Inferior parietal cortex (tissue), 1 donor: ENCODE measurements around the gene ZNF74.
A peak's percentile ranks its signal among the peaks of the same experiment; 100 is the strongest.
"Not testable (repeated sequence)": the region's sequence is repeated elsewhere in the genome, so short reads cannot be mapped to it uniquely, and the experiment has no call there.

ENCODE experiments used
- DNase-seq: peaks from one replicate; pipeline ENCODE4 v3.0.0-alpha.2; 2016; ENCODE audit errors: extremely low spot score

ZNF74 gene

DNA sequence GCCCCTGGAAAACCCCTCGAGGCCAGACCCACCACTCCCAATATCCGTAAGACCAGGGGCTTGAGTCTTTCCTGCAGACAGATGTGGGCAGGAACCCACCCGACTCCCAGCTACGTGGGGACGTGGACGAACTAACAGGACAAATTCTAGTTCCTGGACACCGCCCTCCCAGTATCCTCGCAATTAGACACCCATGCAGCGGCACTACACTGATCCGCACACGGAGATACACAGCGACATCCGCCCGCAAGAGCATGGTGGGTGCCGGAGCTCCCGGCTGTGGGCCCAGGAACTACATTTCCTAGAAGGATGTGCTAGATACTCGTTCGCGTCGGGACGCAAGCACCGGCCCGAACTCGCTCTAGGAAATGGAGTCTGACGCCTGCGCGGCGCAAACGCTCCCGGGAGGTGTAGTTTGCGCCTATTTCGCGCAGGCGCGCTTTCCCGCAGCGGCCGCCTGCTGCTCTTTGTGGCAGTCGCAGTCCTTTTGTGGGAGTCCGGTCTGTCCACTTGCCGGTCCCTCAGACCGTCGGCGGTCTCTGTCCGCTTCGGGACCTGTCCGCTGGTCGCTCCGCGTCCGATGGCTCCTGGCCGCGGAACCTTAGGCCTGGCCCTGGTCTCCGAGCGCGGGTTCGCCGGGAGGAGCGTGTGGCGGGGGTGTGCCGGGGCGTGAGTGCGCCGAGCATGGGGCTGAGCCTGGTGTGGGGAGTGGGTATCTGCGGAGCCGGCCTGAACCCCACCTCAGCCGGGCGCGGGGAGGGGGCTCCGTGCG lies at the start of gene ZNF74:
Gene ZNF74 (plus strand): TSS at position 447 of the 772 bp plus-strand sequence. CDS start 478 bp downstream, outside the sequence.
- DNase-seq, result peak; percentile 98

DNA sequence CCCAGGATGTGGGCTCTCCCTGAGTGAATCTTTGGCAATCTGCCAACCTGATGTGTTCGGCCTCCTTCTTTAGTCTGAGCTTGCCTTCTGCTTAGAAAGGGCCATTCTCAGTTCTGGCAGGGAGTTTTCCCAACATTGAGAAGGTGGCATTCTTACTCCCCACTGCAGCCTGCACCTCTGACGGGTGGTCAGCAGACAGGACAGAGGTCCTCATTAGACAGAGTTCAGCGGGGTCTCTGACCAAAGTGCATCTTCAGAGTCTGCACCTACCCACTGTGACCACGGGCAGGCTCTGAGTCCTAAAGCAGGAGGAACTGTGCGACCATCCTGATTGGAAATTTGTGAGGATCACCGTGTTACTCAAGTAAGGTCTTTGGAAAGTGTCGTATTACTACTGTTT lies 47.4 kb upstream of the ZNF74 start:
- not testable (repeated sequence) for DNase-seq

DNA sequence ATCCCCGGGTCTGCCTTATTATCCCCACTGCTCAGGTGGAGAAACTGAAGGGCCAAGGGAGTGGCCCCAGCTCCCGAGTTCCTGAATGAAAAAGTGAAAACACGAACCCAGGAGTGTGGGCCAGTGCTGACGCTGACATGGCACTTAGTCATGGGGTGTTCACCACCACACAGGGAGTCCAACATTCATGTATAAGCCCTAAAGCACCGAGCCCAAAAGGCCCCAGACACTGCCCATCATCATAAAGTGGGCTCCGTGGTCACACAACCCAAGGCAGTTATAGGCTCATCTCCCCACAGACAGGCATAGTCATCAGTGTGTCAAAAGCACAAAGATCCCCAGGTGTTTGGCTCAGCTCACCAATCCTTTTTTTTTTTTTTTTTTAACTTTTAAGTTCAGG lies 41.4 kb upstream of the ZNF74 start:
- not testable (repeated sequence) for DNase-seq

DNA sequence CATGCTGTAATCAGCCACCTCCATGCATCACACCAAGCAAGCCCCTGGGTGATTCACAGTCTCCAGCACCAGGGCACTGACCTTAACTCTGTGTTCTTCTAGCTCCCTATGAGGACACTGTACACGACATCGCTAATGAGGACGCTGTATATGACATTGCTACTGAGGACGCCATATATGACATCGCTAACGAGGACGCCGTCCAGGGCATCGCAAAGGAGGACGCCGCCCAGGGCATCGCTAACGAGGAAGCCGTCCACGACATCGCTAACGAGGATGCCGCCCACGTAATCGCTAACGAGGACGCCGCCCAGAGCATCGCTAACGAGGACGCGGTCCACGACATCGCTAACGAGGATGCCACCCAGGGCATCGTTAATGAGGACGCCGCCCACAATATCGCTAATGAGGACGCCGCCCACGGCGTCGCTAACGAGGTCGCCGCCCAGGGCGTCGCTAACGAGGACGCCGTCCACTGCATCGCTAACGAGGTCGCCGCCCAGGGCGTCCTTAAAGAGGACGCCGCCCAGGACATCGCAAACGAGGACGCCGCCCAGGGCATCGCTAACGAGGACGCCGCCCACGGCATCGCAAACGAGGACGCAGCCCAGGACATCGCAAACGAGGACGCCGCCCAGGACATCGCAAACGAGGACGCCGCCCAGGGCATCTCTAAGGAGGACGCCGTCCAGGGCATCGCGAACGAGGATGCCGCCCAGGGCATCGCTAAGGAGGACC lies 39.5 kb upstream of the ZNF74 start:
- no peak for DNase-seq

- not testable (repeated sequence) for DNase-seq
Observed at GRCh38 chr22:20355939-20356636, 37.9 kb upstream of the ZNF74 start.

GRCh38 chr22:20356906-20357305 lies 37.0 kb upstream of the ZNF74 start:
- not testable (repeated sequence) for DNase-seq

DNA sequence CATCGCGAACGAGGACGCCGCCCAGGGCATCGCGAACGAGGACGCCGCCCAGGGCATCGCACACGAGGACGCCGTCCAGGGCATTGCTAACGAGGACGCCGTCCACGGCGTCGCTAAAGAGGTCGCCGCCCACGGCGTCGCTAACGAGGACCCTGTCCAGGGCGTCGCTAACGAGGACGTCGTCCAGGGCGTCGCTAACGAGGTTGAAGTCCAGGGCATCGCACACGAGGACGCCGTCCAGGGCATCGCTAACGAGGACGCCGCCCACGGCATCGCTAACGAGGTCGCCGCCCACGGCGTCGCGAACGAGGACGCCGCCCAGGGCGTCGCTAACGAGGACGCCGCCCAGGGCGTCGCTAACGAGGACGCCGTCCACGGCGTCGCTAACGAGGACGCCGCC lies 36.0 kb upstream of the ZNF74 start:
- not testable (repeated sequence) for DNase-seq

GRCh38 chr22:20358503-20359239 lies 35.3 kb upstream of the ZNF74 start:
- not testable (repeated sequence) for DNase-seq

GRCh38 chr22:20360261-20360660 lies 33.7 kb upstream of the ZNF74 start:
- not testable (repeated sequence) for DNase-seq

DNA sequence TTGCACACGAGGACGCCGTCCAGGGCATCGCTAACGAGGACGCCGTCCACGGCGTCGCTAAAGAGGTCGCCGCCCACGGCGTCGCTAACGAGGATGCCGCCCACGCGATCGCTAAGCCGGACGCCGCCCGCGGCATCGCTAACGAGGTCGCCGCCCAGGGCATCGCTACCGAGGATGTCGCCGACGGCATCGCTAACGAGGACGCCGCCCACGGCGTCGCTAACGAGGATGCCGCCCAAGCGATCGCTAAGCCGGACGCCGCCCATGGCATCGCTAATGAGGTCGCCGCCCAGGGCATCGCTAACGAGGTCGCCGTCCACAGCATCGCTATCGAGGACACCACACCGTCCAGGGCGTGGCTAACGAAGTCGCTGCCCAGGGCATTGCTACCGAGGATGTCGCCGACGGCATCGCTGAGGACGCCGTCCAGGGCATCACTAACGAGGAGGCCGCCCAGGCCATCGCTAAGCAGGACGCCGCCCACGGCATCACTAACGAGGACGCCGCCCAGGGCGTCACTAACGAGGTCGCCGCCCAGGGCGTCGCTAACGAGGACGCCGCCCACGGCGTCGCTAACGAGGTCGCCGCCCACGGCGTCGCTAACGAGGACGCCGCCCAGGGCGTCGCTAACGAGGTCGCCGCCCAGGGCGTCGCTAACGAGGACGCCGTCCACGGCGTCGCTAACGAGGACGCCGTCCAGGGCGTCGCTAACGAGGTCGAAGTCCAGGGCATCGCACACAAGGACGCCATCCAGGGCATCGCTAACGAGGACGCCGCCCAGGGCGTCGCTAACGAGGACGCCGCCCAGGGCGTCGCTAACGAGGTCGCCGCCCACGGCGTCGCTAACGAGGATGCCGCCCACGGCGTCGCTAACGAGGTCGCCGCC lies 32.8 kb upstream of the ZNF74 start:
- not testable (repeated sequence) for DNase-seq

- not testable (repeated sequence) for DNase-seq
Observed at GRCh38 chr22:20361752-20362229, 32.2 kb upstream of the ZNF74 start.

GRCh38 chr22:20362403-20362802 lies 31.5 kb upstream of the ZNF74 start:
- DNase-seq, result not testable (repeated sequence)

GRCh38 chr22:20364335-20365260 lies 29.4 kb upstream of the ZNF74 start:
- not testable (repeated sequence) for DNase-seq

- DNase-seq, result not testable (repeated sequence)
Observed at GRCh38 chr22:20366841-20367240, 27.1 kb upstream of the ZNF74 start.

DNA sequence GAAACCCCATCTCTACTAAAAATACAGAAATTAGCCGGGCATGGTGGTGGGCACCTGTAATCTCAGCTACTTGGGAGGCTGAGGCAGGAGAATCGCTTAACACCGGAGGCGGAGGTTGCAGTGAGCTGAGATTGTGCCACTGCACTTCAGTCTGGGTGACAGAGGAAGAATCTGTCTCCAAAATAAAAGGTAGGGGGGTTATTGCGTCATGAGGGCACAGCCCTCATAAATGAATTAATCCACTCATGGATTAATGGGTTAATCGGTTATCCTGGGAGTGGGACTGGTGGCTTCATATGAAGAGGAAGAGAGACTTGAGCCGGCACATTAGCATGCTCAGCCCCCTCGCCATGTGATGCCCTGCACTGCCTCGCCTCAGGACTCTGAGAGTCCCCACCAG lies 25.1 kb upstream of the ZNF74 start:
- not testable (repeated sequence) for DNase-seq

DNA sequence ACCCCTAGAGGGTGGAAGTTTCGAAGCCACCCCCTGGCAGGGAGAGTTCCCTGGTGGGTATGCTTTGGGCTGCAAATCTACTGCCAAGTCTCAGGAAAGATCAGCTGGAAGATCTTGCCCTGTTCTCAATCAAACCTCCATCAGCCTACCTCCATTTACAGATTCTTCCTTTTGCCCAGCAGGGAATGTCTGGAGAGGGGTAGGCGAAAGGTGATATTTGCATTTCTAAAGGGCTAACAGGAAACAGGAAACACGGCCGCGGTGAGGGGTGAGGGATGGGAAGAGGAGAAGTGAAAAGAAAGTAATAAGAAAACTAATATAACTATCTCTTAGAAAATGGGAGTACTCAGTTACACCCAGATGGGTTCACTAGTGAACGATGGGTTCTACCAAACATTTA lies 22.3 kb upstream of the ZNF74 start:
- DNase-seq, result not testable (repeated sequence)

DNA sequence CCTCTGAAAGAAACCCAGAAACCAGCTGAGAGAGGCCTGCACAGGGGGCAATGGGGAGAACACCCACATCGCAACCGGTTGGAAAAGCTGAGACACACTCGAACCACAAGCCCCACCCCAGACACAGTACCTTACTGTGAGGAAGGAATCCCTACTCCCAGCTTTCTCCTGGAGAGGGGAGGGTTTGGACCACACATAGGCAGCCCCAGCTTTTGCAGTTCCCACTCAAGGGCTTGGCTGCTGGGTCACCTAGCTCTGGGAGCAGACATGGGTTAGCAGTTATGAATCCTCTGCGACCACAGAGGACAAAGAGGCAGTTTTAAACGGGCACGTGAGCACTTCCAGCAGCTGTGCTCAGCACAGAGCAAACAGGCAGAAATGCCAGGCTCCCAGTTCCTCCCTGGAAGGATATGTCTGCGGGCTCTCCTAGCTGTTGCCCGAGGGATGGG lies 21.5 kb upstream of the ZNF74 start:
- DNase-seq, result not testable (repeated sequence)

DNA sequence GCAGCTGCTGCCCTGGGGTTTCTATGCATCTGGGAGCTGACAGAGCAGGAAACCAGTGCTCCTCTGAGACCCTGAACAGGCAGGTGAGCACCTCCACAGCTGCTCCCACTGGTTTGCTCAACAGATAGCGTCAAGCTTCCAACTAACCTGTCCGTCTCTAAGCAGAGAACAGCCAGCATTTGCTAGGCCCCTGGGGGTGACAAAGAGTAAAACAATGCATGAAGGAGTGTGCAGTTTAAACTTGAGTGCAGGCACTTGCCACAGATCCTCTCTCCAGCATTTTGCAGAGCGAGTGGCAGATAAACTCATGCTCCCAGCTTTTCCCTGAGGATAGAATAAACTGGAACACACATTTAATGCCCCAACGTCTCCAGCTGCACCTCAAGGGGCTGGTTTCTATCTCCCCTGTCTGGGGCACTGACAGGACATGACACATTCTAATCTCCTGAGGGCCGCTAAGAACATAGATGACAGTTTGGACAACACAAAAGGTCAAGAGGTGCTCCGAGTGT lies 20.7 kb upstream of the ZNF74 start:
- not testable (repeated sequence) for DNase-seq

DNA sequence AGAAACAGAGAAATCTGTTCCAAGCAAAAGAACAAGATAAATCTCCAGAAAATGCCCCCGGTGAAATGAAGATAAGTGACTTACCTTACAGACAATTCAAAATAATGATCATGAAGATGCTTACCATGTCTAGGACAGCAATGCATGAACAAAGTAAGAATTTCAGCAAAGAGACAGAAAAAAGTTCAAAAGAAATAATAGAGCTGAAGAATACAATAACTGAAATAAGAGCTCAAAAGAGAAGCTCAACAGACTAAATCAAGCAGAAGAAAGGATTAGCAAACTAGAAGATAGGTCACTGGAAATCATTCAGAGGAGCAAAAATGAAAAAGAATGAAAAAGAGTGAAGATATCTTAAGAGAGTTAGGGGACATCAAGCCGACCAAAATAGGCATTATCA lies 19.8 kb upstream of the ZNF74 start:
- not testable (repeated sequence) for DNase-seq
